Upper lobe of left lung (tissue), 6 donors: Measurements from ENCODE around the gene MOB3B. TPM values are rescaled to one million over a fixed set of nuclear protein-coding genes. Genes with fewer than 3 reads are reported as not detected.
A peak's percentile ranks its signal among the peaks of the same experiment; 100 is the strongest.

Experiments used
- ATAC-seq, 2 donors: fragments of 200-7000 bp; cut with Tn5 transposase; one replicate each; pipeline ENCODE4 v1.9.1; 2022; ENCODE audit warnings: mild to moderate bottlenecking in 2 of 2, moderate library complexity in 2 of 2; ENCODE audit not compliant: low FRiP score in 2 of 2
- DNase-seq, 2 donors: peaks; one replicate each; pipeline ENCODE4 v3.0.0-alpha.2; 2019 to 2020
- H3K27ac ChIP-seq, 4 donors: fragments of 200-600 bp; sonication (generic); one replicate each; pipeline ENCODE4 v1.5.1; 2016 to 2019
- H3K27me3 ChIP-seq, 4 donors: fragments of 200-600 bp; sonication (generic); one replicate each; pipeline ENCODE4 v1.5.1; 2017 to 2019
- H3K36me3 ChIP-seq, 4 donors: fragments of 200-600 bp; sonication (generic); one replicate each; pipeline ENCODE4 v1.5.1; 2016 to 2019
- H3K4me1 ChIP-seq, 4 donors: fragments of 200-600 bp; sonication (generic); one replicate each; pipeline ENCODE4 v1.5.1; 2018 to 2019
- H3K4me3 ChIP-seq, 4 donors: fragments of 200-600 bp; sonication (generic); one replicate each; pipeline ENCODE4 v1.5.1; 2017 to 2019; ENCODE audit warnings: mild to moderate bottlenecking in 2 of 4, moderate library complexity in 1 of 4
- H3K9me3 ChIP-seq, 4 donors: fragments of 200-600 bp; sonication (generic); one replicate each; pipeline ENCODE4 v1.5.1; 2018 to 2019
- CTCF ChIP-seq, 6 experiments: fragments of 450-650 bp in 4 of 6; fragments of 200-600 bp in 2 of 6; sonication (generic) in 2 of 6; IDR thresholded peaks; one replicate each; pipeline ENCODE4 v1.5.1; 2016 to 2019; ENCODE audit warnings: antibody characterized with exemption in 6 of 6
- EP300 ChIP-seq, 4 donors: sonication (generic); formaldehyde crosslinking; IDR thresholded peaks; one replicate each; pipeline ENCODE4 v1.5.1; 2017; ENCODE audit warnings: antibody characterized with exemption in 4 of 4, control low read depth in 2 of 4
- POLR2A ChIP-seq, 4 donors: fragments of 450-650 bp; IDR thresholded peaks; one replicate each; pipeline ENCODE4 v1.5.1; 2016 to 2017; ENCODE audit warnings: antibody characterized with exemption in 4 of 4, mild to moderate bottlenecking in 2 of 4
- POLR2AphosphoS5 ChIP-seq, 2 donors: sonication (generic); formaldehyde crosslinking; IDR thresholded peaks; one replicate each; pipeline ENCODE4 v1.5.1; 2017; ENCODE audit warnings: antibody characterized with exemption in 2 of 2
- WGBS, 2 donors: methylation state at CpG; one replicate each; pipeline ENCODE4 v1.1.5; 2017 to 2018; 5-methylcytosine and 5-hydroxymethylcytosine counted together
- total RNA-seq, 6 donors: library from RNA; depleted of rRNA in 4 of 6; stranded (reverse); fragments of >200 nt in 4 of 6; gene quantifications; one replicate each; pipeline versions ENCODE4 v1.1.0 to v1.2.1, GENCODE V29; 2016 to 2021
- donor health status: DM: no; HTN: no; CAD: no; lungs with moderate emphysema.
- donor health status: DM: no; HTN: yes; CAD: no; lungs with severe emphysema.

MOB3B gene
- total RNA-seq, 6 donors from 2014 or later, result 4.2 to 20.7 (median 8.3) TPM

DNA sequence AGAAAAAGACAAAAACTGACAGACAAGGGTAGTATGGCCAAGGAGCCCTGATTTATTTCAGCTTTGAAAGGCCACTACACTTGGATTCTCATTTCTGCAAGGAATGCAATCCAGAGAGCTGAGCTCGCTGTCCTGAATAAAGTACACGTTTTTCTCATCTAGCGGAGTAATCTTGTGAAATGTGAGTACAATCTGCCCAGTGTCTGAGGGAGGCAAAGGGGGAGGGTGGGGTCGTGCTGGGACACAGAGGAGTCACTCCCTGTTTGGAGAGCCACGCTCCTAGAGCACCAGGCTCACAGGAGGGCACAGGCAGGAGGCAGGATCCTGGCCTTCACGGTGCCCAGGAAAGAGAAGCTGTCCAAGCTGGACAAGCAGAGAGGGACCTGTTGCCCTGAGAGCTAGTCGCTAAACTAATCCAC lies 56.5 kb downstream of the MOB3B start:
- no peaks in the 10 kb centered on the region for H3K27me3 ChIP-seq

DNA sequence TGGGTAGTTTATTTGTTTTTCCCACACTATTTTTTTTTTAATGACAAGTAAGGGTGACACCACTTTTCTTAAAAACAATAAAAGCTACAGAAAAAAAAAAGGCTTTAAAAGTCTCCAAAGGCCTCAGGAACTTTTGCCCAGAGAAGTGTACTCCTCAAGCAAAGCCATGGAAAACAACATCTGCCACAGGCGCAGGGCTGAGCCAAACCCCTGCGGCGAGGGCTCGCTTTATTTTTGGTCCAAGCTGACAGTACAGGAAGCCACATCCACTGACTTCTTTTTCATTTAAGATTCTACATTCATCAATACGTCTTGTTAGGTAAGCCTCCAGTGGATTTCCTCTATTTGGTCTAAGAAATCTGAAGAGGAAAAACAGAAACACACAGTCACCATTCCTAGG lies 57.4 kb downstream of the MOB3B start:
- H3K4me3 ChIP-seq, result no peak overlapping the region
- H3K27ac ChIP-seq, result no peak overlapping the region
- H3K27me3 ChIP-seq, result no peaks in the 10 kb centered on the region
- DNase-seq (no peak), ATAC-seq (peak in 1 of 2 donors; percentile 40)
- H3K4me1 ChIP-seq, result peaks cover 0 to 7% (median 6%) of the 10 kb centered on the region in 4 donors
- TF ChIP-seq CTCF (IDR thresholded peaks at IDR 0.05) (no peak), POLR2AphosphoS5 (IDR thresholded peaks at IDR 0.05) (no peak), EP300 (IDR thresholded peaks at IDR 0.05) (no peak), POLR2A (IDR thresholded peaks at IDR 0.05) (no peak)
- H3K9me3 ChIP-seq, result no peaks in the 10 kb centered on the region
- WGBS, 2 donors, result 38 to 54% methylated on average over 5 of the region's 5 CpGs
- no peaks in the 10 kb centered on the region for H3K36me3 ChIP-seq

More for the DNA sequence above, 56.5 kb downstream of the MOB3B start:
- TF ChIP-seq CTCF (IDR thresholded peaks at IDR 0.05) (no peak), POLR2AphosphoS5 (IDR thresholded peaks at IDR 0.05) (peak in 1 of 2 donors; percentile 24)
- DNase-seq, result no peak
- WGBS, 2 donors, result 50 to 57% methylated on average over 6 of the region's 7 CpGs
- Histone ChIP-seq H3K27ac (peak overlapping the region in 3 of 4 donors; percentile 7 to 55 (median 31)), H3K9me3 (no peaks in the 10 kb centered on the region), H3K36me3 (no peaks in the 10 kb centered on the region), H3K4me1 (peaks cover 0 to 7% (median 6%) of the 10 kb centered on the region in 4 donors), H3K4me3 (no peak overlapping the region)
- peak; percentile 68 to 69 for ATAC-seq

GRCh38 chr9:27471789-27472188 lies 57.8 kb downstream of the MOB3B start:
- H3K4me1 ChIP-seq, result peaks cover 0 to 7% (median 6%) of the 10 kb centered on the region in 4 donors
- H3K27ac ChIP-seq, result no peak overlapping the region
- TF ChIP-seq POLR2AphosphoS5 (IDR thresholded peaks at IDR 0.05) (no peak), CTCF (IDR thresholded peaks at IDR 0.05) (no peak), EP300 (IDR thresholded peaks at IDR 0.05) (no peak), POLR2A (IDR thresholded peaks at IDR 0.05) (no peak)
- H3K27me3 ChIP-seq, result no peaks in the 10 kb centered on the region
- H3K4me3 ChIP-seq, result no peak overlapping the region
- WGBS, 2 donors, result 74 to 91% methylated on average over 3 of the region's 3 CpGs
- no peaks in the 10 kb centered on the region for H3K36me3 ChIP-seq
- ATAC-seq, result no peak
- H3K9me3 ChIP-seq, result no peaks in the 10 kb centered on the region
- no peak for DNase-seq

DNA sequence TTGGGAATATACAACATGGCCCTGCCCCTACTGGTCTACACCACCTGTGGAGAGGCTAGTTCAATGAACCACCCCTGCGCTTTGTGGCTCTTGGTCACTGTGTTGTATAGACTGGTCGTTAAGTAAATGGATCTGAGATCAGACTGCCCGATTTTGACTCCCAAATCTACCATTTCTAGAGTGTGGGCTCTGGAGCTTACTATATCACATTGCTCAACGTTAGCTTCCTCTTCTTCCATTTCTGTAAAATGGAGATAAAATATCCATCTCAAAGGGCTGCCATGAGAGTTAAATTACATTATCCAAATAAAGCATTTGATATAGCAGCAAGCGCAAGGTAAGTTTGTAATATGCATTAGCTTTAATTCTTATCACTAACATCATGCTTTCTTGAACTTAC lies 58.2 kb downstream of the MOB3B start:
- Histone ChIP-seq H3K27me3 (no peaks in the 10 kb centered on the region), H3K4me1 (peaks cover 0 to 7% (median 6%) of the 10 kb centered on the region in 4 donors), H3K36me3 (no peaks in the 10 kb centered on the region), H3K27ac (peak overlapping the region in 1 of 4 donors; percentile 17), H3K4me3 (no peak overlapping the region), H3K9me3 (no peaks in the 10 kb centered on the region)
- 87 to 90% methylated on average over 5 of the region's 5 CpGs for WGBS, 2 donors
- DNase-seq (no peak), ATAC-seq (no peak)
- TF ChIP-seq POLR2AphosphoS5 (IDR thresholded peaks at IDR 0.05), result no peak
- no peak for TF ChIP-seq POLR2A (IDR thresholded peaks at IDR 0.05)
- no peak for TF ChIP-seq CTCF (IDR thresholded peaks at IDR 0.05)
- no peak for TF ChIP-seq EP300 (IDR thresholded peaks at IDR 0.05)

GRCh38 chr9:27470291-27470856 lies 59.2 kb downstream of the MOB3B start:
- ATAC-seq (no peak), DNase-seq (no peak)
- no peak overlapping the region for H3K4me3 ChIP-seq
- peak overlapping the region in 1 of 4 donors; percentile 35 for H3K27ac ChIP-seq
- no peaks in the 10 kb centered on the region for H3K27me3 ChIP-seq
- H3K9me3 ChIP-seq, result no peaks in the 10 kb centered on the region
- 96 to 97% methylated on average over 6 of the region's 6 CpGs for WGBS, 2 donors
- H3K4me1 ChIP-seq, result peaks cover 0 to 7% (median 6%) of the 10 kb centered on the region in 4 donors
- TF ChIP-seq EP300 (IDR thresholded peaks at IDR 0.05) (no peak), POLR2AphosphoS5 (IDR thresholded peaks at IDR 0.05) (no peak), CTCF (IDR thresholded peaks at IDR 0.05) (no peak), POLR2A (IDR thresholded peaks at IDR 0.05) (no peak)
- no peaks in the 10 kb centered on the region for H3K36me3 ChIP-seq
